Endothelial cell of umbilical vein (primary cell): ENCODE results near the gene SMIM30. TPM values are rescaled to one million over a fixed set of nuclear protein-coding genes. Genes with fewer than 3 reads are reported as not detected.
A peak's percentile ranks its signal among the peaks of the same experiment; 100 is the strongest.
"Not testable (repeated sequence)": the region's sequence is repeated elsewhere in the genome, so short reads cannot be mapped to it uniquely, and the experiment has no call there.

ENCODE experiments used
- BruUV-seq: library from RNA; stranded (reverse); fragments of 400-500 nt; replicated peaks from 2 replicates; lab custom pipeline; 2021; lab: Mats Ljungman, UMichigan
- CTCF ChIA-PET: fragments of 300-600, 350-600 bp; sonication (Branson Sonifier 250); formaldehyde crosslinking; loops from one replicate; lab custom pipeline; 2021; ENCODE audit warnings: antibody characterized with exemption, inconsistent platforms; lab: Charles Lee
- POLR2A ChIA-PET: fragments of 300-600, 350-600 bp; sonication (Branson Sonifier 250); formaldehyde crosslinking; loops from one replicate; lab custom pipeline; 2021; ENCODE audit warnings: antibody characterized with exemption, inconsistent platforms; lab: Charles Lee
- DNase-seq: peaks from one replicate; pipeline ENCODE4 v3.0.0-alpha.2; 2011; ENCODE audit warnings: low read depth, low spot score
- FAIRE-seq: peaks from 2 replicates; lab custom pipeline; 2011; peaks lifted over from hg19 to GRCh38; lab: Jason Lieb, UNC
- H2AFZ ChIP-seq: 2 replicates; pipeline ENCODE4 v1.6.0; 2012; ENCODE audit warnings: low read depth, low read length, control low read depth, inconsistent platforms
- H3K27ac ChIP-seq: 2 replicates; pipeline ENCODE4 v1.5.1; 2011; ENCODE audit warnings: low read depth, mild to moderate bottlenecking, control low read depth, low read length, moderate library complexity; ENCODE audit not compliant: insufficient read depth
- H3K27me3 ChIP-seq, 2 experiments: 2 replicates each; pipeline versions ENCODE4 v1.6.0 to v1.6.1; 2011; ENCODE audit warnings: low read length in 2 of 2, mixed read lengths in 1 of 2; ENCODE audit not compliant: control insufficient read depth in 2 of 2, insufficient read depth in 2 of 2
- H3K36me3 ChIP-seq, 2 experiments: 2 replicates in 1 of 2; 3 replicates in 1 of 2; pipeline ENCODE4 v1.5.1; 2011; ENCODE audit warnings: low read length in 2 of 2, mild to moderate bottlenecking in 1 of 2, moderate library complexity in 1 of 2; ENCODE audit not compliant: control insufficient read depth in 2 of 2, insufficient read depth in 2 of 2; ENCODE audit errors: extremely low read depth in 1 of 2
- H3K4me1 ChIP-seq: 3 replicates; pipeline ENCODE4 v1.5.1; 2011; ENCODE audit warnings: mild to moderate bottlenecking, low read length; ENCODE audit not compliant: control insufficient read depth, insufficient read depth; ENCODE audit errors: extremely low read depth
- H3K4me2 ChIP-seq: 2 replicates; pipeline ENCODE4 v1.6.1; 2011; ENCODE audit warnings: low read length, control low read depth, mixed read lengths; ENCODE audit not compliant: insufficient read depth
- H3K4me3 ChIP-seq, 3 experiments: fragments of 200-600 bp in 1 of 3; sonication (generic), shearing (Covaris generic) in 1 of 3; replicated peaks in 1 of 3; 2 replicates each; pipeline ENCODE4 v1.5.1; 2011 to 2016; ENCODE audit warnings: control low read depth in 3 of 3, low read length in 3 of 3, mild to moderate bottlenecking in 2 of 3, inconsistent platforms in 1 of 3, low read depth in 1 of 3, moderate library complexity in 1 of 3; ENCODE audit not compliant: insufficient read depth in 1 of 3
- H3K79me2 ChIP-seq: 2 replicates; pipeline ENCODE4 v1.6.0; 2012; ENCODE audit warnings: low read length, inconsistent platforms; ENCODE audit not compliant: control insufficient read depth, insufficient read depth
- H3K9ac ChIP-seq: replicated peaks from 2 replicates; pipeline ENCODE3; 2011; ENCODE audit warnings: low read length, control low read depth; ENCODE audit not compliant: insufficient read depth; ENCODE audit errors: extremely low read depth
- H3K9me1 ChIP-seq: replicated peaks from 3 replicates; pipeline ENCODE4 v1.6.0; 2011; ENCODE audit warnings: mild to moderate bottlenecking, low read length; ENCODE audit not compliant: control insufficient read depth, insufficient read depth; ENCODE audit errors: extremely low read depth
- H3K9me3 ChIP-seq: replicated peaks from 2 replicates; pipeline ENCODE4 v1.5.1; 2012; ENCODE audit warnings: low read length, inconsistent platforms; ENCODE audit not compliant: control insufficient read depth, insufficient read depth
- H4K20me1 ChIP-seq: replicated peaks from 2 replicates; pipeline ENCODE3; 2011; ENCODE audit warnings: mild to moderate bottlenecking, low read length; ENCODE audit not compliant: control insufficient read depth, insufficient read depth; ENCODE audit errors: extremely low read depth
- EZH2 ChIP-seq: IDR thresholded peaks from 2 replicates; pipeline ENCODE4 v1.6.1; 2012; ENCODE audit warnings: borderline replicate concordance, low read depth, mild to moderate bottlenecking, moderate library complexity, low read length, inconsistent platforms; ENCODE audit not compliant: severe bottlenecking
- FOS ChIP-seq: IDR thresholded peaks from 2 replicates; pipeline ENCODE4 v1.6.1; 2011; ENCODE audit warnings: mild to moderate bottlenecking, low read length, moderate library complexity, borderline replicate concordance; ENCODE audit not compliant: insufficient read depth
- GATA2 ChIP-seq: IDR thresholded peaks from 2 replicates; pipeline ENCODE4 v1.7.0; 2011; ENCODE audit warnings: low read depth, mild to moderate bottlenecking, moderate library complexity, mixed read lengths, low read length; ENCODE audit not compliant: insufficient read length, insufficient read depth
- JUN ChIP-seq: IDR thresholded peaks from 2 replicates; pipeline ENCODE4 v1.6.1; 2011; ENCODE audit warnings: borderline replicate concordance, low read depth; ENCODE audit not compliant: insufficient read length, insufficient read depth
- MYC ChIP-seq: IDR thresholded peaks from one replicate; pipeline ENCODE4 v1.6.1; 2011; ENCODE audit warnings: mild to moderate bottlenecking, low read depth, low read length
- POLR2A ChIP-seq: IDR thresholded peaks from 2 replicates; pipeline ENCODE4 v1.6.1; 2012; ENCODE audit warnings: low read depth, mild to moderate bottlenecking, control low read depth, low read length
- POLR2AphosphoS5 ChIP-seq: IDR thresholded peaks from 2 replicates; pipeline ENCODE4 v1.6.1; 2012; ENCODE audit warnings: low read depth, mild to moderate bottlenecking, control low read depth, low read length, moderate library complexity; ENCODE audit not compliant: insufficient read depth
- dilution Hi-C: fragments of 300-500 bp; cut with MboI; formaldehyde crosslinking; loops from one replicate; pipeline ENCODE4 v1.15.0; 2019; ENCODE audit warnings: low sequenced_read_pairs; ENCODE audit not compliant: extremely low pct_ligation_motif_present
- intact Hi-C: fragments of 100-400 bp; cut with micrococcal nuclease; formaldehyde crosslinking; loops from one replicate; pipeline ENCODE4 v1.10.0; 2022
- polyA plus RNA-seq, 4 experiments: library from polyadenylated mRNA; depleted of rRNA in 3 of 4; stranded (reverse) in 3 of 4; unstranded in 1 of 4; fragments of >200 nt; gene quantifications; 2 replicates each; pipeline versions ENCODE4 v1.2.1 to v1.2.3, GENCODE V29; 2011 to 2012; ENCODE audit warnings: missing spikeins in 1 of 4
- total RNA-seq: library from RNA; stranded (reverse); gene quantifications from 2 replicates; pipeline ENCODE4 v1.2.3, GENCODE V29; 2021
- TF ChIP-seq, protein P1 (sequence below): IDR thresholded peaks from 2 replicates; pipeline ENCODE4 v1.6.1; 2011; ENCODE audit not compliant: insufficient read depth, insufficient read length

Gene SMIM30
- total and polyA plus RNA-seq, 2 donors (not counting 3 experiments of a cell fraction or from before 2014, with no cell fraction given): 26.3 to 39.1 TPM

GRCh38 chr7:113120647-113121046 is 2.3 kb upstream of the SMIM30 start:
- no peak for DNase-seq
- no peak overlapping the region for H2AFZ ChIP-seq
- H3K27ac ChIP-seq: no peak overlapping the region

GRCh38 chr7:113119429-113119828 is 1.1 kb upstream of the SMIM30 start:
- H3K9me3 ChIP-seq: no peaks in the 10 kb centered on the region
- no peaks in the 10 kb centered on the region for H3K79me2 ChIP-seq
- DNase-seq: no peak
- ChIA-PET POLR2A (no interaction called here), CTCF (interaction anchor here (1.0 kb wide), 1 partner anchor 30 kb away, joined by 4 read pairs; no protein-coding TSS in a partner anchor)
- H3K27me3 ChIP-seq: peaks cover 0 to 7% of the 10 kb centered on the region in 2 experiments
- H3K27ac ChIP-seq: no peak overlapping the region
- H3K36me3 ChIP-seq: peaks cover 0 to 2% of the 10 kb centered on the region in 2 experiments
- intact Hi-C loops (loop anchor here (2.0 to 10.0 kb wide), 2 partner anchors 33 to 335 kb away; partner anchors contain the start of gene GPR85), dilution Hi-C loops (no loop called here)
- no peaks in the 10 kb centered on the region for H3K9me1 ChIP-seq
- no peak overlapping the region for H2AFZ ChIP-seq
- BruUV-seq: no TSS peak
- TF ChIP-seq, protein P1, sequence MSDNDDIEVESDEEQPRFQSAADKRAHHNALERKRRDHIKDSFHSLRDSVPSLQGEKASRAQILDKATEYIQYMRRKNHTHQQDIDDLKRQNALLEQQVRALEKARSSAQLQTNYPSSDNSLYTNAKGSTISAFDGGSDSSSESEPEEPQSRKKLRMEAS: no peak
- TF ChIP-seq MYC (no peak), JUN (no peak), FOS (no peak), EZH2 (no peak), POLR2AphosphoS5 (no peak)
- peaks cover 2% of the 10 kb centered on the region for H4K20me1 ChIP-seq
- H3K4me3 ChIP-seq: no peak overlapping the region
- H3K4me1 ChIP-seq: peaks cover 12% of the 10 kb centered on the region
- no peak overlapping the region for H3K4me2 ChIP-seq
- no peak for FAIRE-seq
- no peak overlapping the region for H3K9ac ChIP-seq

More at GRCh38 chr7:113120647-113121046, 2.3 kb upstream of the SMIM30 start:
- no peaks in the 10 kb centered on the region for H4K20me1 ChIP-seq
- H3K9me1 ChIP-seq: no peaks in the 10 kb centered on the region
- no peak overlapping the region for H3K9ac ChIP-seq
- FAIRE-seq: no peak
- no peak overlapping the region for H3K4me3 ChIP-seq
- intact Hi-C loops: no loop called here
- peaks cover 12% of the 10 kb centered on the region for H3K4me1 ChIP-seq
- no peak overlapping the region for H3K4me2 ChIP-seq
- H3K36me3 ChIP-seq: no peaks in the 10 kb centered on the region
- H3K9me3 ChIP-seq: no peaks in the 10 kb centered on the region
- no TSS peak for BruUV-seq
- CTCF ChIA-PET: no interaction called here
- dilution Hi-C loops: no loop called here
- H3K79me2 ChIP-seq: no peaks in the 10 kb centered on the region
- H3K27me3 ChIP-seq: peaks cover 1 to 9% of the 10 kb centered on the region in 2 experiments
- POLR2A ChIA-PET: no interaction called here
- TF ChIP-seq POLR2AphosphoS5: no peak
- no peak for TF ChIP-seq JUN
- no peak for TF ChIP-seq POLR2A
- no peak for TF ChIP-seq GATA2
- TF ChIP-seq FOS: no peak

DNA sequence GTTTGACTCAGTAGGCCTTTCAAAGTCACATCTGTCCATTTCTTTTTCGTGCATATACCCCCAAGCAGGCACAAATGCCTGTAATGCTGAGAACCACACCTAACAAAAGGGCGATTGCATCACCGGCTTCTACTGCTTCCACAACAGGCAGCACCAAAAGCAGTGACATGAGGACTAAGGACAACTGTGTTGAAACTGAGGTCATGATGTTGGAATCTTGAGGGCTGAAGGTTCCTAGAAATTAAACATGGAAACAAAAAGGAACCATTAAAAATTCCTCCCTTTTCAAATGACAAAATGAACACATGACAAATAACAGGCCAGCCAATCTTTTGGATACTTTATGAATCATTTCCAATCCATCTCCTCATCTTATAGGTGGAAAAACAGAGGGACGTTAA is 980 bp downstream of the SMIM30 start:
- H4K20me1 ChIP-seq, dilution Hi-C loops, H3K79me2 ChIP-seq, H3K27ac ChIP-seq, FAIRE-seq, H3K27me3 ChIP-seq, H3K9me3 ChIP-seq, POLR2A ChIA-PET, H3K36me3 ChIP-seq, H3K9me1 ChIP-seq, DNase-seq, CTCF ChIA-PET, BruUV-seq: not testable (repeated sequence)
- peak overlapping the region; percentile 55 to 99 (median 97) for H3K4me3 ChIP-seq
- H3K9ac ChIP-seq: peak overlapping the region; percentile 86
- peak overlapping the region; percentile 99 for H3K4me2 ChIP-seq
- intact Hi-C loops: loop anchor here (10.0 kb wide), 1 partner anchor 333 kb away; no protein-coding TSS in a partner anchor
- H3K4me1 ChIP-seq: peaks cover 12% of the 10 kb centered on the region
- peak overlapping the region; percentile 57 for H2AFZ ChIP-seq
